Body of pancreas (tissue), 4 donors: Measurements from ENCODE around the gene KLHDC10. TPM values are rescaled to one million over a fixed set of nuclear protein-coding genes. Genes with fewer than 3 reads are reported as not detected.

Source experiments
- ATAC-seq: fragments of 150-250 bp; one replicate; pipeline ENCODE4 v1.9.1; 2016
- DNase-seq, 4 donors: peaks; one replicate each; pipeline ENCODE4 v3.0.0-alpha.2; 2019
- H3K27ac ChIP-seq, 4 donors: fragments of 200-600 bp; sonication (generic); 1 replicate in 3 of 4; 2 replicates in 1 of 4; pipeline versions ENCODE4 v1.5.1 to v1.6.1; 2016 to 2019; ENCODE audit warnings: mild to moderate bottlenecking in 1 of 4, mixed read lengths in 1 of 4, moderate library complexity in 1 of 4
- H3K27me3 ChIP-seq, 2 donors: fragments of 200-600 bp; sonication (generic); one replicate each; pipeline ENCODE4 v1.6.0; 2016; ENCODE audit warnings: mild to moderate bottlenecking in 1 of 2
- H3K36me3 ChIP-seq, 2 donors: fragments of 200-600 bp; sonication (generic); replicated peaks in 1 of 2; 2 replicates each; pipeline ENCODE4 v1.5.1; 2016; ENCODE audit warnings: low read depth in 2 of 2; ENCODE audit not compliant: insufficient read depth in 1 of 2
- H3K4me1 ChIP-seq: fragments of 200-600 bp; sonication (generic); one replicate; pipeline ENCODE4 v1.6.0; 2016
- H3K4me3 ChIP-seq, 2 donors: fragments of 200-600 bp; sonication (generic); 1 replicate in 1 of 2; 2 replicates in 1 of 2; pipeline ENCODE4 v1.5.1; 2016 to 2019
- H3K9me3 ChIP-seq, 3 donors: fragments of 200-600 bp; sonication (generic); 1 replicate in 2 of 3; 2 replicates in 1 of 3; pipeline ENCODE4 v1.5.1; 2016
- POLR2A ChIP-seq, 3 donors: fragments of 450-650 bp; IDR thresholded peaks; one replicate each; pipeline ENCODE4 v1.6.1; 2016; ENCODE audit warnings: antibody characterized with exemption in 3 of 3, mild to moderate bottlenecking in 2 of 3
- WGBS, 2 donors: methylation state at CpG; one replicate each; pipeline ENCODE4 v1.1.5; 2017; 5-methylcytosine and 5-hydroxymethylcytosine counted together
- intact Hi-C: fragments of 100-400 bp; cut with DNase I; formaldehyde crosslinking; loops from one replicate; pipeline ENCODE4 v1.15.1; 2023
- total RNA-seq, 2 donors: library from RNA; depleted of rRNA; stranded (reverse); fragments of >200 nt; gene quantifications; one replicate each; pipeline ENCODE4 v1.1.0, GENCODE V29; 2016
- TF ChIP-seq, protein P1 (sequence below), 7 experiments: fragments of 450-650 bp in 4 of 7; fragments of 200-600 bp in 3 of 7; sonication (generic) in 3 of 7; IDR thresholded peaks; one replicate each; pipeline ENCODE4 v1.5.1; 2016 to 2019; ENCODE audit warnings: antibody characterized with exemption in 7 of 7

KLHDC10 gene
- total RNA-seq, 2 donors from 2014 or later: 10.5 to 15.6 TPM

GRCh38 chr7:130096243-130096827 lies 26.0 kb downstream of the KLHDC10 start:
- ATAC-seq (no peak), DNase-seq (no peak)
- H3K4me3 ChIP-seq: no peak overlapping the region
- no peak for TF ChIP-seq POLR2A (IDR thresholded peaks at IDR 0.05)
- TF ChIP-seq, protein P1, sequence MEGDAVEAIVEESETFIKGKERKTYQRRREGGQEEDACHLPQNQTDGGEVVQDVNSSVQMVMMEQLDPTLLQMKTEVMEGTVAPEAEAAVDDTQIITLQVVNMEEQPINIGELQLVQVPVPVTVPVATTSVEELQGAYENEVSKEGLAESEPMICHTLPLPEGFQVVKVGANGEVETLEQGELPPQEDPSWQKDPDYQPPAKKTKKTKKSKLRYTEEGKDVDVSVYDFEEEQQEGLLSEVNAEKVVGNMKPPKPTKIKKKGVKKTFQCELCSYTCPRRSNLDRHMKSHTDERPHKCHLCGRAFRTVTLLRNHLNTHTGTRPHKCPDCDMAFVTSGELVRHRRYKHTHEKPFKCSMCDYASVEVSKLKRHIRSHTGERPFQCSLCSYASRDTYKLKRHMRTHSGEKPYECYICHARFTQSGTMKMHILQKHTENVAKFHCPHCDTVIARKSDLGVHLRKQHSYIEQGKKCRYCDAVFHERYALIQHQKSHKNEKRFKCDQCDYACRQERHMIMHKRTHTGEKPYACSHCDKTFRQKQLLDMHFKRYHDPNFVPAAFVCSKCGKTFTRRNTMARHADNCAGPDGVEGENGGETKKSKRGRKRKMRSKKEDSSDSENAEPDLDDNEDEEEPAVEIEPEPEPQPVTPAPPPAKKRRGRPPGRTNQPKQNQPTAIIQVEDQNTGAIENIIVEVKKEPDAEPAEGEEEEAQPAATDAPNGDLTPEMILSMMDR (IDR thresholded peaks at IDR 0.05): peak in 3 of 7 experiments; percentile 28 to 35 (median 33)
- intact Hi-C loops: no loop called here
- 56 to 60% methylated on average over 4 of the region's 4 CpGs for WGBS, 2 donors
- no peaks in the 10 kb centered on the region for H3K36me3 ChIP-seq
- H3K27ac ChIP-seq: no peak overlapping the region
- H3K27me3 ChIP-seq: no peaks in the 10 kb centered on the region
- H3K9me3 ChIP-seq: no peaks in the 10 kb centered on the region
- peaks cover 8% of the 10 kb centered on the region for H3K4me1 ChIP-seq

- peaks cover 4% of the 10 kb centered on the region for H3K4me1 ChIP-seq
- ATAC-seq: no peak
- no peak overlapping the region for H3K27ac ChIP-seq
- no peaks in the 10 kb centered on the region for H3K9me3 ChIP-seq
- no peaks in the 10 kb centered on the region for H3K36me3 ChIP-seq
- intact Hi-C loops: no loop called here
- no peak for DNase-seq
- no peak overlapping the region for H3K4me3 ChIP-seq
- TF ChIP-seq POLR2A (IDR thresholded peaks at IDR 0.05): no peak
- TF ChIP-seq, protein P1 (IDR thresholded peaks at IDR 0.05): no peak
- H3K27me3 ChIP-seq: no peaks in the 10 kb centered on the region
Observed at GRCh38 chr7:130099331-130099730, 29.0 kb downstream of the KLHDC10 start.

DNA sequence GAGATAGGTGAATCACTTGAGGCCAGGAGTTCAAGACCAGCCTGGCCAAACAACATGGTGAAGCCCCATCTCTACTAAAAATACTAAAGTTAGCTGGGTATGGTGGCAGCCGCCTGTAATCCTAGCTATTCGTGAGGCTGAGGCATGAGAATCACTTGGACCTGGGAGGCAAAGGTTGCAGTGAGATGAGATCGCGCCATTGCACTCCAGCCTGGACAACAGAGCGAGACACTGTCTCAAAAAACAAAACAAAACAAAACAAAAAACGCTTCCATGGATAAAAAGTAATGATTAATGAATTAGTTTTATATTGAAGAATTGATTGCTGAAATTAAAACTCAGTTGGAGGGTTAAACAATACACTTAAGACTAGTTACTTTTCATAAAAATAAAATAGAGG lies 32.3 kb downstream of the KLHDC10 start:
- TF ChIP-seq, protein P1 (IDR thresholded peaks at IDR 0.05): no peak
- no peak for TF ChIP-seq POLR2A (IDR thresholded peaks at IDR 0.05)
- Histone ChIP-seq H3K4me1 (no peaks in the 10 kb centered on the region), H3K27me3 (no peaks in the 10 kb centered on the region), H3K36me3 (no peaks in the 10 kb centered on the region), H3K27ac (no peak overlapping the region), H3K9me3 (no peaks in the 10 kb centered on the region), H3K4me3 (no peak overlapping the region)
- no peak for DNase-seq
- 89 to 91% methylated on average over 6 of the region's 6 CpGs for WGBS, 2 donors
- intact Hi-C loops: no loop called here
- no peak for ATAC-seq

DNA sequence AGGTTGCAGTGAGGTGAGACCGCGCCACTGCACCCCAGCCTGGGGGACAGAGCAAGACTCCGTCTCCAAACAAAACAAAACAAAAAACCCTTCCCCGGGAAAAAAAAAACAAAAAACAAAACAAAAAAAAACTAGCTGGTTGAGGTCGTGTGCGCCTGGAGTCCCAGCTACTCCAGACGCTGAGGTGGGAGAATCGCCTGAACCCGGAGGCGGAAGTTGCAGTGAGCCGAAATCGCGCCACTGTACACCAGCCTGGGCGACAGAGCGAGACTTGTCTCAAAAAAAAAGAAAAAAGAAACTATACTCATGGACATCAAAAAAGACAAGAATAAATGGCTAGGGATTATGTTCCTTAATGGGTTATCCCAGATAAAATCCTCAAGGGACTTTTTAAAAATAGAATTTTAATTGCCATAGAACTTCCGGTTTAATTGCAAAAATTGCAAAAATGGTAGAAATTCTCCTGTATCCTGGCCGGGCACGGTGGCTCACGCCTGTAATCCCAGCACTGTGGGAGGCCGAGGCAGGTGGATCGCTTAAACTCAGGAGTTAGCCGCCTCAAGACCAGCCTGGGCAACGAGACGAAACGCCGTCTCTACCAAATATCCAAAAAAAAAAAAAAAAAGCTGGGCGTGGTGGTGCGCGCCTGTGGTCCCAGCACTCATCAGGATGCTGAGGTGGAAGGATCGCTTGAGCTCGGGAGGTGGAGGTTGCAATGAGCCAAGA lies 37.8 kb downstream of the KLHDC10 start:
- H3K27ac ChIP-seq: no peak overlapping the region
- intact Hi-C loops: no loop called here
- no peak for DNase-seq
- peaks cover 9% of the 10 kb centered on the region for H3K4me1 ChIP-seq
- H3K36me3 ChIP-seq: no peaks in the 10 kb centered on the region
- H3K9me3 ChIP-seq: no peaks in the 10 kb centered on the region
- no peak for ATAC-seq
- TF ChIP-seq POLR2A (IDR thresholded peaks at IDR 0.05): no peak
- TF ChIP-seq, protein P1 (IDR thresholded peaks at IDR 0.05): no peak
- WGBS, 2 donors: 95% methylated on average over 27 to 31 of the region's 31 CpGs
- H3K4me3 ChIP-seq: no peak overlapping the region
- H3K27me3 ChIP-seq: no peaks in the 10 kb centered on the region

DNA sequence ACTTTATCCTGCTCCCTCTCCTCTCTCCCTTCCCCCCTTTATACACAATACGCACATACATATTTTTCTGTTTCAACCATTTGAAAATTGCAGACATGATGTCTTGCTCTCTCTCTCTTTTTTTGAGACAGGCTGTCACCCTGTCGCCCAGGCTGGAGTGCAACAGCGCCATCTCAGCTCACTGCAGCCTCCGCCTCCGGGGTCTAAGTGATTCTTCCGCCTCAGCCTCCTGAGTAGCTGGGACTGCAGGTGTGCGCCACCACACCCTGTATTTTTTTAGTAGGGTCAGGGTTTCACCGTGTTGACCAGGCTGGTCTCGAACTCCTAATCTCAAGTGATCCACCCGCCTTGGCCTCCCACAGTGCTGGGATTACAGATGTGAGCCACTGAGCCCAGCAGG lies 38.5 kb downstream of the KLHDC10 start:
- Histone ChIP-seq H3K4me1 (peaks cover 16% of the 10 kb centered on the region), H3K4me3 (no peak overlapping the region), H3K27me3 (no peaks in the 10 kb centered on the region), H3K36me3 (no peaks in the 10 kb centered on the region), H3K9me3 (no peaks in the 10 kb centered on the region), H3K27ac (no peak overlapping the region)
- TF ChIP-seq, protein P1 (IDR thresholded peaks at IDR 0.05): no peak
- no peak for TF ChIP-seq POLR2A (IDR thresholded peaks at IDR 0.05)
- ATAC-seq (no peak), DNase-seq (no peak)
- 94 to 97% methylated on average over 10 of the region's 10 CpGs for WGBS, 2 donors
- intact Hi-C loops: no loop called here
